H9 (cell line): ENCODE measurements around the gene NFATC1. TPM values are rescaled to one million over a fixed set of nuclear protein-coding genes. Genes with fewer than 3 reads are reported as not detected.

Source experiments
- DNase-seq: peaks from one replicate; pipeline ENCODE4 v3.0.0-alpha.2; 2017
- H2AFZ ChIP-seq: one replicate; pipeline ENCODE4 v1.6.1; 2013; ENCODE audit warnings: mild to moderate bottlenecking, low read length, control low read depth, moderate library complexity
- H2AK5ac ChIP-seq: 2 replicates; pipeline ENCODE4 v1.6.1; 2013; ENCODE audit warnings: low read length, control low read depth, mixed read lengths; ENCODE audit not compliant: insufficient read length
- H2BK120ac ChIP-seq: one replicate; pipeline ENCODE4 v1.6.1; 2013; ENCODE audit warnings: low read depth, mild to moderate bottlenecking, low read length, control low read depth, inconsistent platforms; ENCODE audit not compliant: poor library complexity, severe bottlenecking
- H2BK12ac ChIP-seq: 2 replicates; pipeline ENCODE4 v1.6.1; 2013; ENCODE audit warnings: low read length, control low read depth, mixed read lengths, low read depth; ENCODE audit not compliant: insufficient read length
- H2BK15ac ChIP-seq: 2 replicates; pipeline ENCODE4 v1.6.1; 2013; ENCODE audit warnings: low read depth, low read length, control low read depth
- H2BK20ac ChIP-seq: one replicate; pipeline ENCODE4 v1.6.1; 2013; ENCODE audit warnings: low read depth, mild to moderate bottlenecking, low read length, control low read depth, inconsistent platforms; ENCODE audit not compliant: poor library complexity, severe bottlenecking
- H2BK5ac ChIP-seq: 2 replicates; pipeline ENCODE4 v1.6.1; 2013; ENCODE audit warnings: low read length, control low read depth, mixed read lengths; ENCODE audit not compliant: insufficient read length
- H3K14ac ChIP-seq: 2 replicates; pipeline ENCODE4 v1.6.1; 2013; ENCODE audit warnings: low read length, control low read depth; ENCODE audit not compliant: insufficient read depth
- H3K18ac ChIP-seq: 2 replicates; pipeline ENCODE4 v1.6.1; 2013; ENCODE audit warnings: low read depth, mild to moderate bottlenecking, mixed read lengths, low read length, control low read depth; ENCODE audit not compliant: insufficient read length
- H3K23ac ChIP-seq: 2 replicates; pipeline ENCODE4 v1.6.1; 2013; ENCODE audit warnings: low read length, control low read depth, mixed read lengths, low read depth; ENCODE audit not compliant: insufficient read length
- H3K23me2 ChIP-seq: 2 replicates; pipeline ENCODE4 v1.6.1; 2013; ENCODE audit warnings: low read depth, mild to moderate bottlenecking, mixed read lengths, low read length, control low read depth; ENCODE audit not compliant: insufficient read length, poor library complexity, severe bottlenecking
- H3K27ac ChIP-seq: 2 replicates; pipeline ENCODE4 v1.5.1; 2013; ENCODE audit warnings: low read length, control low read depth, mixed read lengths, low read depth; ENCODE audit not compliant: insufficient read length
- H3K27me3 ChIP-seq: 2 replicates; pipeline ENCODE4 v1.6.1; 2013; ENCODE audit warnings: low read length, control low read depth, inconsistent platforms; ENCODE audit not compliant: insufficient read depth
- H3K4ac ChIP-seq: 2 replicates; pipeline ENCODE4 v1.6.1; 2013; ENCODE audit warnings: low read depth, mild to moderate bottlenecking, control low read depth, inconsistent platforms, low read length, moderate library complexity
- H3K4me1 ChIP-seq: 2 replicates; pipeline ENCODE4 v1.6.1; 2013; ENCODE audit warnings: low read length, control low read depth, inconsistent platforms; ENCODE audit not compliant: insufficient read depth
- H3K4me2 ChIP-seq: 2 replicates; pipeline ENCODE4 v1.6.1; 2013; ENCODE audit warnings: low read length, control low read depth, mixed read lengths; ENCODE audit not compliant: insufficient read length, insufficient read depth
- H3K56ac ChIP-seq: 2 replicates; pipeline ENCODE4 v1.6.1; 2013; ENCODE audit warnings: low read depth, mild to moderate bottlenecking, mixed read lengths, low read length, control low read depth; ENCODE audit not compliant: insufficient read length
- H3K79me1 ChIP-seq: 2 replicates; pipeline ENCODE4 v1.6.1; 2013; ENCODE audit warnings: low read depth, mild to moderate bottlenecking, moderate library complexity, low read length, control low read depth, inconsistent platforms; ENCODE audit not compliant: insufficient read depth, poor library complexity, severe bottlenecking
- H3K79me2 ChIP-seq: 2 replicates; pipeline ENCODE4 v1.6.1; 2013; ENCODE audit warnings: low read length, control low read depth, inconsistent platforms; ENCODE audit not compliant: insufficient read depth
- H3K9ac ChIP-seq: 2 replicates; pipeline ENCODE4 v1.6.1; 2013; ENCODE audit warnings: low read length, control low read depth, mixed read lengths; ENCODE audit not compliant: insufficient read length; ENCODE audit errors: extremely low read depth
- H3K9me3 ChIP-seq: one replicate; pipeline ENCODE4 v1.6.1; 2013; ENCODE audit warnings: low read depth, low read length, inconsistent platforms; ENCODE audit not compliant: control insufficient read depth
- H3T11ph ChIP-seq: one replicate; pipeline ENCODE4 v1.6.1; 2013; ENCODE audit warnings: mild to moderate bottlenecking, low read length, control low read depth, inconsistent platforms
- H4K20me1 ChIP-seq: one replicate; pipeline ENCODE4 v1.6.1; 2013; ENCODE audit not compliant: control insufficient read depth, insufficient read length, insufficient read depth
- H4K5ac ChIP-seq: 2 replicates; pipeline ENCODE4 v1.6.1; 2013; ENCODE audit warnings: low read depth, mild to moderate bottlenecking, mixed read lengths, low read length, control low read depth; ENCODE audit not compliant: insufficient read length
- H4K8ac ChIP-seq: replicated peaks from 2 replicates; pipeline ENCODE4 v1.6.1; 2013; ENCODE audit warnings: low read length, control low read depth, mixed read lengths, low read depth; ENCODE audit not compliant: insufficient read length
- H4K91ac ChIP-seq: 2 replicates; pipeline ENCODE4 v1.6.1; 2013; ENCODE audit warnings: low read depth, mild to moderate bottlenecking, moderate library complexity, mixed read lengths, low read length, control low read depth; ENCODE audit not compliant: insufficient read length
- H3K27ac Mint-ChIP-seq, 3 experiments: 2 replicates in 2 of 3; 3 replicates in 1 of 3; pipeline ENCODE4 v1.8.0; 2020 to 2021; ENCODE audit warnings: mixed read lengths in 3 of 3, mild to moderate bottlenecking in 1 of 3, moderate library complexity in 1 of 3
- H3K27me3 Mint-ChIP-seq: 2 replicates; pipeline ENCODE4 v1.8.0; 2021; ENCODE audit warnings: low read depth, mild to moderate bottlenecking, moderate library complexity, mixed read lengths
- H3K36me3 Mint-ChIP-seq, 3 experiments: 2 replicates in 2 of 3; 3 replicates in 1 of 3; pipeline ENCODE4 v1.8.0; 2020 to 2021; ENCODE audit warnings: low read depth in 3 of 3, mixed read lengths in 3 of 3; ENCODE audit not compliant: insufficient read depth in 1 of 3
- H3K4me1 Mint-ChIP-seq, 2 experiments: 2 replicates each; pipeline ENCODE4 v1.8.0; 2020; ENCODE audit warnings: mixed read lengths in 2 of 2
- H3K4me3 Mint-ChIP-seq, 2 experiments: 2 replicates in 1 of 2; 3 replicates in 1 of 2; pipeline ENCODE4 v1.8.0; 2020 to 2021; ENCODE audit warnings: mild to moderate bottlenecking in 2 of 2, mixed read lengths in 2 of 2, moderate library complexity in 1 of 2
- H3K9me3 Mint-ChIP-seq, 2 experiments: 2 replicates in 1 of 2; 3 replicates in 1 of 2; pipeline ENCODE4 v1.8.0; 2020; ENCODE audit warnings: mild to moderate bottlenecking in 2 of 2, mixed read lengths in 2 of 2, moderate library complexity in 1 of 2
- CTCF ChIP-seq: fragments of 200-600 bp; sonication (generic); conservative IDR thresholded peaks from 3 replicates; pipeline ENCODE4 v1.8.0; 2021; ENCODE audit warnings: antibody characterized with exemption, mild to moderate bottlenecking
- WGBS: extraction: QIAGEN DNeasy Blood & Tissue Kit; methylation state at CpG from one replicate; pipeline ENCODE4 v1.1.7; 2013; ENCODE audit warnings: missing lambda C conversion rate, low lambda C conversion rate, mixed read lengths; ENCODE audit not compliant: insufficient read length; ENCODE audit errors: extremely low coverage; 5-methylcytosine and 5-hydroxymethylcytosine counted together
- total RNA-seq: library from RNA; stranded (reverse); gene quantifications from 2 replicates; pipeline ENCODE4 v1.2.1, GENCODE V29; 2021

NFATC1 gene
- total RNA-seq, 1 experiment from 2014 or later, result 5.5 TPM

DNA sequence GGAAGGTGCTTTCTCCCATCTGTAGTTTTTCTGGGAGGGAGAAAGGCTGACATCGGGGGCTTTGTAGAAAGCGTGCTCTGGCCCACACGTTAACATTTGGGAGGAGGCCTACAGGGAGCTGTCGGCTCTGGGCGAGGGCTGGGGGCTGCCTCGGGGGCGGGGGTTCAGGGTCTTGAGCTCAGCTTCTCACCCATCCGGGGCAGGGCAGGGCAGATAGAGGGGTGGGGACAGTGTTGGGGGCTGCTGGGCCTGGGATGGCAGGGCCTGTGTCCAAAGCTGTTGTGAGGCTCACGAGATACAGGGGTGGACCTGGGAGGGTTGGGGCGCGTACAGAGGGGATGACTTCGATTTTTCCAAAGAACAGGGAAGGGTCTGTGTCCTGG is 27.0 kb downstream of the NFATC1 start:
- Histone ChIP-seq H4K20me1 (no peaks in the 10 kb centered on the region), H3K9ac (no peak overlapping the region), H2BK5ac (no peak overlapping the region), H3T11ph (no peak overlapping the region), H3K9me3 (no peaks in the 10 kb centered on the region), H4K8ac (no peak overlapping the region), H3K27me3 (no peaks in the 10 kb centered on the region), H2BK12ac (no peak overlapping the region), H2AK5ac (no peak overlapping the region), H2BK120ac (no peak overlapping the region), H3K14ac (no peak overlapping the region), H3K56ac (no peak overlapping the region), H3K79me2 (no peaks in the 10 kb centered on the region), H3K23me2 (no peaks in the 10 kb centered on the region), H3K4ac (no peak overlapping the region), H4K91ac (no peak overlapping the region), H2BK20ac (no peak overlapping the region), H3K4me2 (no peak overlapping the region), H2AFZ (no peak overlapping the region), H2BK15ac (no peak overlapping the region), H3K79me1 (no peaks in the 10 kb centered on the region), H4K5ac (no peak overlapping the region), H3K18ac (no peak overlapping the region), H3K4me1 (no peaks in the 10 kb centered on the region), H3K27ac (no peak overlapping the region), H3K23ac (no peak overlapping the region)
- Mint-ChIP-seq H3K36me3 (peaks cover 3 to 10% (median 10%) of the 10 kb centered on the region in 3 experiments; a peak in 5 of 7 replicates), H3K9me3 (no peaks in the 10 kb centered on the region; a peak in 2 of 5 replicates), H3K27me3 (peaks cover 2% of the 10 kb centered on the region; the same call in 1 of the 2 replicates), H3K4me3 (no peak overlapping the region), H3K4me1 (peaks cover 4 to 23% of the 10 kb centered on the region in 2 experiments), H3K27ac (no peak overlapping the region)
- no peak for DNase-seq
- TF ChIP-seq CTCF, result no peak
- WGBS, result no CpG with 5 or more reads among the region's 12 CpGs
